ENCODE results near the gene TMEM132C. TPM values are rescaled to one million over a fixed set of nuclear protein-coding genes. Genes with fewer than 3 reads are reported as not detected.

Gene TMEM132C
- polyA plus RNA-seq, 1 donor, result 1.3 TPM

GRCh38 chr12:128381541-128381940 is 114.6 kb downstream of the TMEM132C start:
- no peak overlapping the region for H3K27ac ChIP-seq (ENCODE audit: low read length)
- DNase-seq, result no peak
- WGBS (ENCODE audit: insufficient coverage, low lambda C conversion rate), result no CpG with 5 or more reads among the region's 12 CpGs

GRCh38 chr12:128381946-128382345 is 115.0 kb downstream of the TMEM132C start:
- Histone ChIP-seq H3K27me3 (ENCODE audit: control insufficient read depth, insufficient read depth, low read length) (peaks cover 5% of the 10 kb centered on the region), H3K27ac (ENCODE audit: low read length) (no peak overlapping the region), H3K36me3 (ENCODE audit: control insufficient read depth, insufficient read depth, low read length) (no peaks in the 10 kb centered on the region), H3K4me1 (ENCODE audit: control insufficient read depth, insufficient read depth, low read length) (no peaks in the 10 kb centered on the region), H3K9me3 (ENCODE audit: control insufficient read depth, low read depth, low read length) (no peaks in the 10 kb centered on the region), H3K4me3 (ENCODE audit: low read length) (no peak overlapping the region)
- WGBS (ENCODE audit: insufficient coverage, low lambda C conversion rate), result 54% methylated on average over 5 of the region's 10 CpGs
- no peak for DNase-seq

More at GRCh38 chr12:128381541-128381940, 114.6 kb downstream of the TMEM132C start:
- Histone ChIP-seq H3K9me3 (ENCODE audit: control insufficient read depth, low read depth, low read length) (no peaks in the 10 kb centered on the region), H3K27me3 (ENCODE audit: control insufficient read depth, insufficient read depth, low read length) (peaks cover 5% of the 10 kb centered on the region), H3K4me1 (ENCODE audit: control insufficient read depth, insufficient read depth, low read length) (no peaks in the 10 kb centered on the region), H3K4me3 (ENCODE audit: low read length) (no peak overlapping the region), H3K36me3 (ENCODE audit: control insufficient read depth, insufficient read depth, low read length) (no peaks in the 10 kb centered on the region)

GRCh38 chr12:128382946-128383345 is 116.0 kb downstream of the TMEM132C start:
- Histone ChIP-seq H3K27ac (ENCODE audit: low read length) (no peak overlapping the region), H3K36me3 (ENCODE audit: control insufficient read depth, insufficient read depth, low read length) (no peaks in the 10 kb centered on the region), H3K4me3 (ENCODE audit: low read length) (no peak overlapping the region), H3K9me3 (ENCODE audit: control insufficient read depth, low read depth, low read length) (no peaks in the 10 kb centered on the region), H3K4me1 (ENCODE audit: control insufficient read depth, insufficient read depth, low read length) (no peaks in the 10 kb centered on the region), H3K27me3 (ENCODE audit: control insufficient read depth, insufficient read depth, low read length) (peaks cover 5% of the 10 kb centered on the region)
- no peak for DNase-seq
- WGBS (ENCODE audit: insufficient coverage, low lambda C conversion rate), result no CpG with 5 or more reads among the region's 7 CpGs

GRCh38 chr12:128383357-128383937 is 116.5 kb downstream of the TMEM132C start:
- peaks cover 5% of the 10 kb centered on the region for H3K27me3 ChIP-seq (ENCODE audit: control insufficient read depth, insufficient read depth, low read length)
- H3K4me3 ChIP-seq (ENCODE audit: low read length), result no peak overlapping the region
- no peak overlapping the region for H3K27ac ChIP-seq (ENCODE audit: low read length)
- no CpG with 5 or more reads among the region's 18 CpGs for WGBS (ENCODE audit: insufficient coverage, low lambda C conversion rate)
- no peak for DNase-seq
- no peaks in the 10 kb centered on the region for H3K4me1 ChIP-seq (ENCODE audit: control insufficient read depth, insufficient read depth, low read length)
- no peaks in the 10 kb centered on the region for H3K9me3 ChIP-seq (ENCODE audit: control insufficient read depth, low read depth, low read length)
- no peaks in the 10 kb centered on the region for H3K36me3 ChIP-seq (ENCODE audit: control insufficient read depth, insufficient read depth, low read length)

GRCh38 chr12:128385736-128386135 is 118.8 kb downstream of the TMEM132C start:
- Histone ChIP-seq H3K36me3 (ENCODE audit: control insufficient read depth, insufficient read depth, low read length) (no peaks in the 10 kb centered on the region), H3K27ac (ENCODE audit: low read length) (no peak overlapping the region), H3K9me3 (ENCODE audit: control insufficient read depth, low read depth, low read length) (no peaks in the 10 kb centered on the region), H3K27me3 (ENCODE audit: control insufficient read depth, insufficient read depth, low read length) (peaks cover 5% of the 10 kb centered on the region), H3K4me3 (ENCODE audit: low read length) (no peak overlapping the region), H3K4me1 (ENCODE audit: control insufficient read depth, insufficient read depth, low read length) (no peaks in the 10 kb centered on the region)
- no CpG with 5 or more reads among the region's 9 CpGs for WGBS (ENCODE audit: insufficient coverage, low lambda C conversion rate)
- no peak for DNase-seq

- Histone ChIP-seq H3K27ac (ENCODE audit: low read length) (no peak overlapping the region), H3K36me3 (ENCODE audit: control insufficient read depth, insufficient read depth, low read length) (no peaks in the 10 kb centered on the region), H3K9me3 (ENCODE audit: control insufficient read depth, low read depth, low read length) (no peaks in the 10 kb centered on the region), H3K27me3 (ENCODE audit: control insufficient read depth, insufficient read depth, low read length) (no peaks in the 10 kb centered on the region), H3K4me3 (ENCODE audit: low read length) (no peak overlapping the region), H3K4me1 (ENCODE audit: control insufficient read depth, insufficient read depth, low read length) (no peaks in the 10 kb centered on the region)
- no peak for DNase-seq
- no CpG with 5 or more reads among the region's 19 CpGs for WGBS (ENCODE audit: insufficient coverage, low lambda C conversion rate)
Measured at GRCh38 chr12:128387811-128388422, 120.9 kb downstream of the TMEM132C start.

- WGBS (ENCODE audit: insufficient coverage, low lambda C conversion rate), result no CpG with 5 or more reads among the region's 14 CpGs
- peak; percentile 19 to 37 for DNase-seq
- H3K27ac ChIP-seq (ENCODE audit: low read length), result no peak overlapping the region
Measured at GRCh38 chr12:128388461-128389000, 121.6 kb downstream of the TMEM132C start.

GRCh38 chr12:128393346-128393745 is 126.4 kb downstream of the TMEM132C start:
- Histone ChIP-seq H3K4me3 (ENCODE audit: low read length) (no peak overlapping the region), H3K27ac (ENCODE audit: low read length) (no peak overlapping the region), H3K4me1 (ENCODE audit: control insufficient read depth, insufficient read depth, low read length) (no peaks in the 10 kb centered on the region), H3K27me3 (ENCODE audit: control insufficient read depth, insufficient read depth, low read length) (no peaks in the 10 kb centered on the region), H3K36me3 (ENCODE audit: control insufficient read depth, insufficient read depth, low read length) (no peaks in the 10 kb centered on the region), H3K9me3 (ENCODE audit: control insufficient read depth, low read depth, low read length) (no peaks in the 10 kb centered on the region)
- no CpG with 5 or more reads among the region's 3 CpGs for WGBS (ENCODE audit: insufficient coverage, low lambda C conversion rate)
- no peak for DNase-seq

More at GRCh38 chr12:128388461-128389000, 121.6 kb downstream of the TMEM132C start:
- Histone ChIP-seq H3K4me1 (ENCODE audit: control insufficient read depth, insufficient read depth, low read length) (no peaks in the 10 kb centered on the region), H3K36me3 (ENCODE audit: control insufficient read depth, insufficient read depth, low read length) (no peaks in the 10 kb centered on the region), H3K4me3 (ENCODE audit: low read length) (no peak overlapping the region), H3K9me3 (ENCODE audit: control insufficient read depth, low read depth, low read length) (no peaks in the 10 kb centered on the region), H3K27me3 (ENCODE audit: control insufficient read depth, insufficient read depth, low read length) (no peaks in the 10 kb centered on the region)

GRCh38 chr12:128394137-128394536 is 127.2 kb downstream of the TMEM132C start:
- no peak overlapping the region for H3K4me3 ChIP-seq (ENCODE audit: low read length)
- no peak for DNase-seq
- WGBS (ENCODE audit: insufficient coverage, low lambda C conversion rate), result no CpG with 5 or more reads among the region's 2 CpGs
- H3K27ac ChIP-seq (ENCODE audit: low read length), result no peak overlapping the region
- no peaks in the 10 kb centered on the region for H3K9me3 ChIP-seq (ENCODE audit: control insufficient read depth, low read depth, low read length)
- no peaks in the 10 kb centered on the region for H3K36me3 ChIP-seq (ENCODE audit: control insufficient read depth, insufficient read depth, low read length)
- no peaks in the 10 kb centered on the region for H3K27me3 ChIP-seq (ENCODE audit: control insufficient read depth, insufficient read depth, low read length)
- H3K4me1 ChIP-seq (ENCODE audit: control insufficient read depth, insufficient read depth, low read length), result no peaks in the 10 kb centered on the region

- Histone ChIP-seq H3K9me3 (ENCODE audit: control insufficient read depth, low read depth, low read length) (no peaks in the 10 kb centered on the region), H3K27me3 (ENCODE audit: control insufficient read depth, insufficient read depth, low read length) (no peaks in the 10 kb centered on the region), H3K36me3 (ENCODE audit: control insufficient read depth, insufficient read depth, low read length) (no peaks in the 10 kb centered on the region), H3K4me3 (ENCODE audit: low read length) (no peak overlapping the region), H3K27ac (ENCODE audit: low read length) (no peak overlapping the region), H3K4me1 (ENCODE audit: control insufficient read depth, insufficient read depth, low read length) (no peaks in the 10 kb centered on the region)
- WGBS (ENCODE audit: insufficient coverage, low lambda C conversion rate), result no CpG with 5 or more reads among the region's 1 CpG
- DNase-seq, result no peak
Measured at GRCh38 chr12:128399253-128399652, 132.3 kb downstream of the TMEM132C start.

All from large intestine (tissue), 3 donors.